GM12878 (cell line): ENCODE measurements around the gene SET.

Source experiments
- ATF3 ChIP-seq: IDR thresholded peaks from 2 replicates; pipeline ENCODE4 v1.6.1; 2011; ENCODE audit warnings: low read depth, mild to moderate bottlenecking, low read length, moderate library complexity, borderline replicate concordance; ENCODE audit errors: extremely low read depth
- MXI1 ChIP-seq: fragments of 150-350 bp; IDR thresholded peaks from 2 replicates; pipeline ENCODE4 v1.6.1; 2011; ENCODE audit warnings: low read depth, mild to moderate bottlenecking, inconsistent platforms, low read length, improper control_type of control experiment

GRCh38 chr9:128654481-128654880 is 34.5 kb upstream of the SET start:
- TF ChIP-seq MXI1 (no peak), ATF3 (no peak)
